HG03139 (cell line): ENCODE measurements around the gene ASL.
"Not testable (repeated sequence)": the region's sequence is repeated elsewhere in the genome, so short reads cannot be mapped to it uniquely, and the experiment has no call there.

Experiments used
- ATAC-seq: cut with Tn5 transposase; IDR thresholded peaks from one replicate; pipeline ENCODE4 v1.9.1; 2021; ENCODE audit not compliant: unreplicated experiment

Gene ASL

GRCh38 chr7:66072208-66072607, 3.4 kb upstream of the ASL start:
- not testable (repeated sequence) for ATAC-seq

- ATAC-seq: no peak
These were observed 1.1 kb downstream of the ASL start for GRCh38 chr7:66076462-66077329.

GRCh38 chr7:66078067-66078466, 2.4 kb downstream of the ASL start:
- no peak for ATAC-seq

- no peak for ATAC-seq
These were observed 6.5 kb downstream of the ASL start for GRCh38 chr7:66082083-66082482.

DNA sequence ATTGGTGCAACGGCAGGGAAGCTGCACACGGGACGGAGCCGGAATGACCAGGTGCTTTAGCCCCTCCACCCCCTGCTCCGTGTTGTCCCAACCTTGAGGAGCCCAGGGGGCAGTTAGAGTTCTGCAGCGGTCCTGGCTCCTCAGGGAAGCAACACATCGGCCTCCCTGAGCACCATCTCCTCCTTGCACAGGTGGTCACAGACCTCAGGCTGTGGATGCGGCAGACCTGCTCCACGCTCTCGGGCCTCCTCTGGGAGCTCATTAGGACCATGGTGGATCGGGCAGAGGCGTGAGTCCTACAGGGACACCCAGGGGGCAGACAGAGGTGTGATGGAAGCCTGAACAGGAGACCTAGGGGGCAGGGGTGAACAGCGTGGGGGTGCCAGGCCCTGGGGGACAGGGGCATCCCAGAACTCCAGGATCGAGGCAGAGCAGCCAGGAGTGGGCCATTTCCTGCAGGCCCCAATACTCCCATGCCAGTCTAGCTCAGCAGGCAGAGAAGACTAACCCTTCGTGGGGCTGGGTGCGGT, 7.3 kb downstream of the ASL start:
- no peak for ATAC-seq

DNA sequence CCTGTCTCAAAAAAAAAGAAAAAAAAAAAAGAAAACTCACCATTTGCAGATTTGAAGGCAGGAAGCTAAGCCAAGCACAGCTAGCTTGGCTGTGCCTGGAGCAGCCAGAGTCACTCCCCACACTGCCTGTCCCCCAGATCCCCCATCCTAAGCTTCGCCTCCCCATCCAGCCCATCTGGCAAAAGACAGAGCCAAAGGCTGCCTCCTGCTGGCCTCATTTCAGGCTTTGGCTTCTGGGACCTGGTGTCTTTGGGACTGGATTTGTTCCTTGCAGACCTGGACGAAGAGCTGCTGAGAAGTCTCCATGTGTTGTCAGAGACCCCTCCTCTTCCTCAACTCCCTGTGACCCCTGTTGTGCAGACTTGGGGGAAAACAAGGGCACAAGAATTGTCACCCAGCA, 8.1 kb downstream of the ASL start:
- no peak for ATAC-seq

- ATAC-seq: no peak
These were observed 13.5 kb downstream of the ASL start for GRCh38 chr7:66088861-66089838.

DNA sequence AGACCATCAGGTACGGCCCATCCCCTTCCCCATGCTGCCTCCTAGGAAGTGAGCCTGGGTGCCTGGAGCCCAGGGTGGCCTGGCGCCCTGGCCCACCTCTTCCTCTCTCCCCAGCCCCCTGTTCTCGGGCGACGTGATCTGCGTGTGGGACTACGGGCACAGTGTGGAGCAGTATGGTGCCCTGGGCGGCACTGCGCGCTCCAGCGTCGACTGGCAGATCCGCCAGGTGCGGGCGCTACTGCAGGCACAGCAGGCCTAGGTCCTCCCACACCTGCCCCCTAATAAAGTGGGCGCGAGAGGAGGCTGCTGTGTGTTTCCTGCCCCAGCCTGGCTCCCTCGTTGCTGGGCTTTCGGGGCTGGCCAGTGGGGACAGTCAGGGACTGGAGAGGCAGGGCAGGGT, 17.0 kb downstream of the ASL start:
- ATAC-seq: no peak

DNA sequence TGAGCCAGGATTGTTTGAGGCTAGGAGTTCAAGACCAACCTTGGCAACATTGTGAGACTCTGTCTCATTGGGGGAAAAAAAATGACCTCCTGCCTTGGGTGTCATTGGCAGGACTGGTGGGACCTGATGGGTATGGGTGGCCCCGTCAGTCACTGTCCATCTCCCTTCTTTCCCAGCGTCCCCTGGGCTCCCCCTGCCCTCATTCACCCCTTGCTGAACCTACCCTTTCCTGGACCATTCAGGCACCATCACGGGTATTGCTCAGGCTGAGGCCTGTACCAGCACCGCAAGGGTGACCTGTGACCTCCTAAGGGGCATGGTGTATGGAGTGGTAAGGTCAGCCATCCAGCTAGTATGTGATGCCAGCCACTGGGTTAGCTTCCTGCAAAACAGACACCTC, 19.4 kb downstream of the ASL start:
- ATAC-seq: no peak

DNA sequence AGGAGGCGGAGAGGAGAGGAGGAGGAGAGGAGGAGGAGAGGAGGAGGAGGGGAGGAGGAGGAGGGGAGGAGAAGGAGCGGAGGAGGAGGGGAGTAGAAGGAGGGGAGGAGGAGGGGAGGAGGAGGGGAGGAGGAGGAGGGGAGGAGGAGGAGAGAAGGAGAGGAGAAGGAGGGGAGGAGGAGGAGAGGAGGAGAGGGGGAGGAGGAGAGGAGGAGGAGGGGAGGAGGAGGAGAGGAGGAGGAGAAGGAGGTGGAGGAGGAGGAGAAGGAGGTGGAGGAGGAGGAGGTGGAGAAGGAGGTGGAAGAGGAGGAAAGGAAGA, 23.6 kb downstream of the ASL start:
- ATAC-seq: no peak

DNA sequence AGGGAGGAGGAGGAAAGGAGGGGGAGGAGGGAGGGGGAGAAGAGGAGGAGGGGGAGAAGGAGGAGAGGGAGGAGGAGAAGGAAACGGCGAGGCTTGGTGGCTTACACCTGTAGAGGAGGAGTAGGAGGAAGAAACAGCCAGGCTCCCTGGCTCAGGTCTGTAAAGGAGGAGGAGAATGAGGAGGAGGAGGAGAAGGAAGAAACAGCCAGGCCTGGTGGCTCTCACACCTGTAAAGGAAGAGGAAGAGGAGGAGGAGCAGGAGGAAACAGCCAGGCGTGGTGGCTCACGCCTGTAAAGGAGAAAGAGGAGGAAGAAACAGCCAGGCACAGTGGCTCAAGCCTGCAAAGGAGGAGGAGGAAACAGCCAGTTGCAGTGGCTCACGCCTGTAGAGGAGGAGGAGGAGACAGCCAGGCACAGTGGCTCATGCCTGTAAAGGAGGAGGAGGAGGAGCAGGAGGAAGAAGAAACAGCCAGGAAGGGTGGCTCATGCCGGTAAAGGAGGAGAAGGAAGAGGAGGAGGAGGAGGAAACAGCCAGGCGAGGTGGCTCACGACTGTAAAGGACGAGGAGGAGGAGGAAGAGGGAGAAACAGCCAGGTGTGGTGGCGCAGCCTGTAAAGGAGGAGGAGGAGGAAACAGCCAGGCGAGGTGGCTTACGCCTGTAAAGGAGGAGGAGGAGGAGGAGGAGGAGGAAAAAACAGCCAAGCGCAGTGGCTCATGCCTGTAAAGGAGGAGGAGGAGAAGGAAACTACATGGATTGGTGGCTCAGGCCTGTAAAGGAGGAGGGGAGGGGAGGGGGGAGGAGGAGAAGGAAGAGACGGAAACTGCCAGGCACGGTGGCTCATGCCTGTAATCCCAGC, 24.2 kb downstream of the ASL start:
- peak; percentile 67 for ATAC-seq

DNA sequence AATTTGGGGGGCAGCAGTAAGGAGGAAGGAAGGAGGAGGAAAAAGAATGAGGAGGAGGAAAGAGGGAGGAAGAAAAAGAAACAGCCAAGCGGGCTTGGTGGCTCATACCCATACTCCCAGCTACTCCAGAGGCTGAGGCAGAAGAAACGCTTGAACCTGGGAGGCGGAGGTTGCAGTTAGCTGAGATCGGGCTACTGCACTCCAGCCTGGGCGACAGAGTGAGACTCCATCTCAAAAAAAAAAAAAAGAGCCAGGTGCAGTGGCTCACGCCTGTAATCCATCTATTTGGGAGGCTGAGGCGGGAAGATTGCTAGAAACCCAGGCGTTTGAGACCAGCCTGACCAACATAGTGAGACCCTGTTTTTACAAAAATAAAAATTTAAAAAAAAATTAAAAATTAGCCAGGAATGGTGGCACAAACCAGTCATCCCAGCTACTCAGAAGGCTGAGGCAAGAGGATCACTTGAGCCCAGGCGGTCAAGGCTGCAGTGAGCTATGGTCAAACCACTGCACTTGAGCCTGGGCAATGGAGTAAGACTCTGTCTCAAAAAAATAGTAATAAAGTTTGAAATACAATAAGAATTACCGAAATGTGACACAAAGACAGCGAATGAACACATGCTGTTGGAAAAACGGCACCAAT, 24.9 kb downstream of the ASL start:
- ATAC-seq: no peak

DNA sequence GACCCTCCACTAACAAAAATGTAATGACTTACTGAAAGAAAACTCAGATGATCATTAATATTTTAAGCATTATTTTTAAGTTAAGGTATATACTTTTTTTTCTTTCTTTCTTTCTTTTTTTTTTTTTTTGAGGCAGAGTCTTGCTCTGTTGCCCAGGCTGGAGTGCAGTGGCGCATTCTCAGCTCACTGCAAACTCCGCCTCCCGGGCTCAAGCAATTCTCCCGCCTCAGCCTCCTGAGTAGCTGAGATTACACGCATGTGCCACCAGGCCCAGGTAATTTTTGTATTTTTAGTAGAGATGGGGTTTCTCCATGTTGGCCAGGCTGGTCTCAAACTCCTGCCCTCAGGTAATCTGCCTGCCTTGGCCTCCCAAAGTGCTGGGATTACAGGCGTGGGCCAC, 26.5 kb downstream of the ASL start:
- not testable (repeated sequence) for ATAC-seq

- not testable (repeated sequence) for ATAC-seq
These were observed 28.4 kb downstream of the ASL start for GRCh38 chr7:66103994-66104393.

DNA sequence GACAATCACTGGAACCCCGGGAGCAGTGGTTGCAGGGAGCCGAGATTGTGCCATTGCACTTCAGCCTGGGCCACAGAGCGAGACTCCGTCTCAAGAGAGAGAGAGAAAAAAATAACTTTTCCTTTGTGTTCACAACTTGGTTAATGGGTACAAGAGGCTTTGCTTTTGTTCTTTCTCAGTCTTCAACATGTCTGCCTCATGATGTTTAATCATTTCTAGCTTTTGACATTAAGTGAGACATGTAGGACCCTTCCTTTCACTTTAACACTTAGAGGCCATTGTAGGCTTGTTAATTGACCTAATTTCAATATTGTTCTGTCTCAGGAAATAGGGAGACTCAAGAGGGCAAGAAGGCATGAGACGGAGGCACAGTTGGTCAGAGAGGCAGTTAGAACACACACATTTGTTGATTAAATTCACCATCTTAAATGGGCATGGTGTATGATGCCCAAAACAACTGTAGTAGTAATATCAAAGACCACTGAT, 29.7 kb downstream of the ASL start:
- no peak for ATAC-seq

GRCh38 chr7:66108410-66108809, 32.8 kb downstream of the ASL start:
- not testable (repeated sequence) for ATAC-seq

DNA sequence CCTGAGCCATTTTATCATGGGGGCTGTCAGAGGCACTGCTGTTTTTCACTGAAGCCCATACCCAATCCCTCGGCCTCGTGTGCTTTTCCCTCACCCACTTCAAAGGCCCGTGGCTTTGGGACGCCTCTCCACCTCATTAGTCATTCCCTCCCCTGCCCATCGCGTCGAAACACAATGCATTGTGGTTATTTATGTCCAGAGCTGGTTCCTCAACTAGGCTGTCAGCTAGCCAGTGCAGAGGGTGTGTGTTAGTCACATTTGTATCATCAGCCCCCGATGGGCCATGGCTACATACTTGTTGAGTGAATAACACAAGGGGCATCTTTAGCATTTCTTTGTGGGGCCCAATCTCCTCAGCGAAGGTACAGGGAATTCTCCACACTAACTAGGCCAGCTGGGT, 35.2 kb downstream of the ASL start:
- ATAC-seq: no peak

GRCh38 chr7:66114743-66115649, 39.4 kb downstream of the ASL start, which contains the start of gene CRCP:
CRCP (plus strand) TSS chr7:66114847; CDS start chr7:66114963, 116 bp downstream.
- ATAC-seq: peak; percentile 92
